Spleen (tissue), 11 donors: ENCODE results near the gene NIPA2. TPM values are rescaled to one million over a fixed set of nuclear protein-coding genes. Genes with fewer than 3 reads are reported as not detected.

Experiments
- DNase-seq: peaks from one replicate; pipeline ENCODE4 v3.0.0-alpha.2; 2020
- H3K27ac ChIP-seq, 8 donors: fragments of 200-600 bp; sonication (generic) in 7 of 8; 1 replicate in 4 of 8; 2 replicates in 4 of 8; pipeline versions ENCODE4 v1.5.0 to v1.8.0; 2016 to 2021; ENCODE audit warnings: inconsistent platforms in 4 of 8, mild to moderate bottlenecking in 4 of 8, moderate library complexity in 1 of 8
- H3K27me3 ChIP-seq, 7 donors: fragments of 200-600 bp; sonication (generic) in 6 of 7; replicated peaks in 1 of 7; 1 replicate in 4 of 7; 2 replicates in 3 of 7; pipeline versions ENCODE4 v1.5.0 to v1.8.0; 2016 to 2021; ENCODE audit warnings: inconsistent platforms in 3 of 7, mild to moderate bottlenecking in 1 of 7
- H3K36me3 ChIP-seq, 6 donors: fragments of 200-600 bp; sonication (generic) in 5 of 6; 1 replicate in 4 of 6; 2 replicates in 2 of 6; pipeline versions ENCODE4 v1.5.0 to v1.8.0; 2016 to 2021; ENCODE audit warnings: inconsistent platforms in 2 of 6
- H3K4me1 ChIP-seq, 6 donors: fragments of 200-600 bp; sonication (generic) in 5 of 6; 1 replicate in 3 of 6; 2 replicates in 3 of 6; pipeline versions ENCODE4 v1.5.0 to v1.8.0; 2016 to 2021; ENCODE audit warnings: inconsistent platforms in 3 of 6
- H3K4me3 ChIP-seq, 8 donors: fragments of 200-600 bp; sonication (generic) in 7 of 8; 1 replicate in 4 of 8; 2 replicates in 4 of 8; pipeline versions ENCODE4 v1.5.0 to v1.8.0; 2016 to 2021; ENCODE audit warnings: inconsistent platforms in 4 of 8, mild to moderate bottlenecking in 4 of 8, moderate library complexity in 2 of 8
- H3K9me3 ChIP-seq, 8 donors: fragments of 200-600 bp; sonication (generic) in 7 of 8; 1 replicate in 4 of 8; 2 replicates in 4 of 8; pipeline versions ENCODE4 v1.5.0 to v1.8.0; 2016 to 2021; ENCODE audit warnings: inconsistent platforms in 4 of 8
- POLR2A ChIP-seq, 3 donors: fragments of 450-650 bp; IDR thresholded peaks; one replicate each; pipeline ENCODE4 v1.5.1; 2017; ENCODE audit warnings: antibody characterized with exemption in 3 of 3, mild to moderate bottlenecking in 1 of 3
- POLR2AphosphoS5 ChIP-seq, 3 donors: sonication (generic); formaldehyde crosslinking; IDR thresholded peaks; one replicate each; pipeline ENCODE4 v1.5.1; 2017; ENCODE audit warnings: antibody characterized with exemption in 3 of 3
- WGBS, 5 donors: extraction: QIAGEN DNeasy Blood & Tissue Kit in 3 of 5; methylation state at CpG; one replicate each; pipeline versions ENCODE4 v1.1.5 to v1.1.7; 2013 to 2018; 5-methylcytosine and 5-hydroxymethylcytosine counted together
- intact Hi-C: fragments of 100-400 bp; cut with DNase I; formaldehyde crosslinking; loops from one replicate; pipeline ENCODE4 v1.15.0; 2023; ENCODE audit warnings: low total_unique reads
- polyA plus RNA-seq, 3 donors: library from polyadenylated mRNA; stranded (reverse); fragments of 200-250 nt; gene quantifications; one replicate each; pipeline ENCODE4 v1.2.1, GENCODE V29; 2013
- total RNA-seq, 7 donors: library from RNA; depleted of rRNA in 3 of 7; stranded (reverse); fragments of >200 nt in 3 of 7; fragmentation: NEBNext Ultra II Directional in 4 of 7; extraction: Animal tissue kit (Norgen Biotek cat#: 25700) in 4 of 7; gene quantifications; one replicate each; pipeline versions ENCODE4 v1.1.0 to v1.2.1, GENCODE V29; 2016 to 2021
- TF ChIP-seq, protein P1 (sequence below), 11 experiments: fragments of 200-600 bp in 7 of 11; fragments of 450-650 bp in 4 of 11; sonication (generic) in 4 of 11; IDR thresholded peaks in 8 of 11; conservative IDR thresholded peaks in 3 of 11; 1 replicate in 7 of 11; 2 replicates in 4 of 11; pipeline versions ENCODE4 v1.4.0 to v1.8.0; 2016 to 2021; ENCODE audit warnings: antibody characterized with exemption in 11 of 11, inconsistent platforms in 4 of 11, mild to moderate bottlenecking in 1 of 11
- donor health status: healthy with polysubstance abuse.
- donor health status: DM: no; HTN: no; CAD: no; lungs with moderate emphysema.
- donor health status: DM: no; HTN: no; CAD: no.
- donor health status: Bipolar disorder and iron deficiency.
- donor health status: healthy.
- donor health status: DM: no; HTN: no; CAD: no.
- donor health status: DM: yes; HTN: yes; CAD: no.

Gene NIPA2
- total and polyA plus RNA-seq, 10 donors, result 18.4 to 91.4 (median 52.8) TPM

DNA sequence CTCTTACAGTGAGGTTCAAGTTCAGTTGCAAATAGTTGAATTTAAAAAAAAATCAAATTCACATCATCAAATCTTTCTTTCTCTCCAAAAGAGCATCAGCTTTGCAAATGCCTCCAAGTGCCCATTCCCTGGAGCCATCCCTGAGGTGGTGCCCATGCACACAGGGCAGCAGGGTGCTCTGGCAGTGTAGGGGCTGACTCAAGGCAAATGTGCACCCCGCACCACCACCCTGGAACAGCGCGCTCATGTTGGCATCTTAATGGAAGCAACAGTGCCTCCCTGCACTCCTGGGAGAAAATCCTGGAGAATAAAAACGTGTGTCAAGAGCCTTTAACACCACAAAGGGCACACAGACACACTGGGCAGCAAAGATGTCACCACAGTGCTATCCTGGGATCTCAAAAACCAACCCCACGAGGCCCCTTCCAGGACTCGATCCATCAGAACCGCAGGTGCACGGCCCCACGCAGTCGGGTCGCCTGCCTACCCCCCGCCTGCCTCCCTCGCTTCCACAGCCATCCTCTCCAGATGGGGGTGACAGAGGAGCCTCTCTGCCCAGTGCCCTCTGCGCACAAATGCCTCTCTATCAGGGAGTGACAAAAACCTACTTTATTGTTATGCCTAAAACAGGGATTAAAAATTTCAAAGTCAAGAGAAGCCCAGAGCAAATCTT is 50.8 kb downstream of the NIPA2 start:
- H3K4me3 ChIP-seq, result no peak overlapping the region
- intact Hi-C loops, result loop anchor here (10.0 kb wide), 1 partner anchor 64 kb away; no protein-coding TSS in a partner anchor
- H3K9me3 ChIP-seq, result no peaks in the 10 kb centered on the region
- no peaks in the 10 kb centered on the region for H3K4me1 ChIP-seq
- no peaks in the 10 kb centered on the region for H3K27me3 ChIP-seq
- 91 to 97% (median 94%) methylated on average over 11 to 14 of the region's 14 CpGs for WGBS, 5 donors
- no peak for DNase-seq
- TF ChIP-seq, protein P1, sequence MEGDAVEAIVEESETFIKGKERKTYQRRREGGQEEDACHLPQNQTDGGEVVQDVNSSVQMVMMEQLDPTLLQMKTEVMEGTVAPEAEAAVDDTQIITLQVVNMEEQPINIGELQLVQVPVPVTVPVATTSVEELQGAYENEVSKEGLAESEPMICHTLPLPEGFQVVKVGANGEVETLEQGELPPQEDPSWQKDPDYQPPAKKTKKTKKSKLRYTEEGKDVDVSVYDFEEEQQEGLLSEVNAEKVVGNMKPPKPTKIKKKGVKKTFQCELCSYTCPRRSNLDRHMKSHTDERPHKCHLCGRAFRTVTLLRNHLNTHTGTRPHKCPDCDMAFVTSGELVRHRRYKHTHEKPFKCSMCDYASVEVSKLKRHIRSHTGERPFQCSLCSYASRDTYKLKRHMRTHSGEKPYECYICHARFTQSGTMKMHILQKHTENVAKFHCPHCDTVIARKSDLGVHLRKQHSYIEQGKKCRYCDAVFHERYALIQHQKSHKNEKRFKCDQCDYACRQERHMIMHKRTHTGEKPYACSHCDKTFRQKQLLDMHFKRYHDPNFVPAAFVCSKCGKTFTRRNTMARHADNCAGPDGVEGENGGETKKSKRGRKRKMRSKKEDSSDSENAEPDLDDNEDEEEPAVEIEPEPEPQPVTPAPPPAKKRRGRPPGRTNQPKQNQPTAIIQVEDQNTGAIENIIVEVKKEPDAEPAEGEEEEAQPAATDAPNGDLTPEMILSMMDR (IDR thresholded peaks at IDR 0.05 in 8 of 11, conservative IDR thresholded peaks at IDR 0.05 in 3 of 11), result no peak
- TF ChIP-seq POLR2AphosphoS5 (IDR thresholded peaks at IDR 0.05), result no peak
- TF ChIP-seq POLR2A (IDR thresholded peaks at IDR 0.05), result no peak
- H3K36me3 ChIP-seq, result peaks cover 0 to 79% (median 12%) of the 10 kb centered on the region in 6 donors
- H3K27ac ChIP-seq, result no peak overlapping the region

DNA sequence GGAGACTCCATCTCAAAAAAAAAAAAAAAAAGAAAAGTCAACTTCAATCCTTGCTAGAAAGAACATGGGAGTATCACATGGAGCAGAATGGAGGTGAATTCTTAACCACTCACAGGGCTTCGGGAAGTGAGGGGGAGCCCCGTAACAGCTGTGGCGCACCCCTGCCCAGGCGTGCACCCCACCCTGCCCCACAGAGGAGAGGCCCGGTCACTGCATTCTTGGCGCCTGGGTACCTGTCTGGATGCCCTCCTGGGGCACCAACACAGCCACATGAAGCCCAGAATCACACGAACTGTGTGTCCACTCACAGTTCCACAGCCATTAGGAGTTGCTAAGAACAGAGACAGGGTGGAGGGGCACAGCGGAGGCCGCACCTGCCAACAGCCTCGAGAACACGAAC is 51.8 kb downstream of the NIPA2 start:
- DNase-seq, result peak; percentile 32
- intact Hi-C loops, result no loop called here
- H3K9me3 ChIP-seq, result no peaks in the 10 kb centered on the region
- WGBS, 5 donors, result 91 to 100% (median 96%) methylated on average over 9 to 11 of the region's 11 CpGs
- no peaks in the 10 kb centered on the region for H3K4me1 ChIP-seq
- H3K27me3 ChIP-seq, result no peaks in the 10 kb centered on the region
- peaks cover 0 to 81% (median 12%) of the 10 kb centered on the region in 6 donors for H3K36me3 ChIP-seq
- no peak overlapping the region for H3K27ac ChIP-seq
- TF ChIP-seq, protein P1 (IDR thresholded peaks at IDR 0.05 in 8 of 11, conservative IDR thresholded peaks at IDR 0.05 in 3 of 11), result no peak
- TF ChIP-seq POLR2A (IDR thresholded peaks at IDR 0.05), result no peak
- TF ChIP-seq POLR2AphosphoS5 (IDR thresholded peaks at IDR 0.05), result no peak
- no peak overlapping the region for H3K4me3 ChIP-seq

DNA sequence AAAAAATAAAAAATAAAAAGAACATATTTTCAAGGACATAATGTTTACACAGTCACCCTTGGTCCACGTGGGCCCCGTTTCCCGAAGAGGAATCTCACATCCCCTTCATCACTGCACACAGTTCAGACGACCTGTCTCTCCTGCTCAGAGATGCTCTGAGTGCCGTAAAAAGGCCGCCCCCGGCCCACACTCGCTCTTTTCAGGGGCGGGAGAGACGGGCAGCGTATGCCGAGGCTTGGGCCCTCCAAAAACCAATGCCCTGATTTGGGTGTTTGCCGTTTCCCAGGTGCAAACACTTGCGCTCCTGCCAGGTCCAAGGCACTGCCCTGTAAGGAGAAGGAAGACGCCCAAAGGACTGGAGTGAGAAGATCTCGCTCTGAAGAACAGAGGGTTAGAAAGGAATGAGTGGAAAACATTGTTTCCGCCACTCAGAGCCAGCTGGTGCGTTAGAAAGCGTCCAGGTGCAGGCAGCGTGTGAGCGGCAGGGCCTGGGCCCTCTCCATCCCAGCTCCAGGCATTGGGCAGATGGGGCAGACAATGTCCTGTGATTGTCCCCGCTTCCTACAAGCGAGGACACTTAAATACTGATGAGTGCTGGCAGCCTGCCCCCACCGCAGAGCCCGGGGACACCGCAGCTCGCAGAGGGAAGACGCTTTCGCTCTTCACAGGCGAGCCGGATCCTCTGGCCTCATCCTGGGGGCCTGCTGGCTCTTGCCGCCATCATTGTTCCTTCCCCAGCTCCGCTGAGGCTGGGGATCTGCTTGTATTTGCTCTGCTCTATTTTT is 53.2 kb downstream of the NIPA2 start:
- no peaks in the 10 kb centered on the region for H3K4me1 ChIP-seq
- intact Hi-C loops, result no loop called here
- no peaks in the 10 kb centered on the region for H3K9me3 ChIP-seq
- DNase-seq, result peak; percentile 51
- 90 to 91% (median 90%) methylated on average over 33 of the region's 33 CpGs for WGBS, 5 donors
- no peak overlapping the region for H3K27ac ChIP-seq
- H3K36me3 ChIP-seq, result peaks cover 0 to 86% (median 12%) of the 10 kb centered on the region in 6 donors
- H3K27me3 ChIP-seq, result no peaks in the 10 kb centered on the region
- H3K4me3 ChIP-seq, result no peak overlapping the region
- TF ChIP-seq, protein P1 (IDR thresholded peaks at IDR 0.05 in 8 of 11, conservative IDR thresholded peaks at IDR 0.05 in 3 of 11), result no peak
- TF ChIP-seq POLR2AphosphoS5 (IDR thresholded peaks at IDR 0.05) (peak in 1 of 3 donors; percentile 32), POLR2A (IDR thresholded peaks at IDR 0.05) (no peak)

DNA sequence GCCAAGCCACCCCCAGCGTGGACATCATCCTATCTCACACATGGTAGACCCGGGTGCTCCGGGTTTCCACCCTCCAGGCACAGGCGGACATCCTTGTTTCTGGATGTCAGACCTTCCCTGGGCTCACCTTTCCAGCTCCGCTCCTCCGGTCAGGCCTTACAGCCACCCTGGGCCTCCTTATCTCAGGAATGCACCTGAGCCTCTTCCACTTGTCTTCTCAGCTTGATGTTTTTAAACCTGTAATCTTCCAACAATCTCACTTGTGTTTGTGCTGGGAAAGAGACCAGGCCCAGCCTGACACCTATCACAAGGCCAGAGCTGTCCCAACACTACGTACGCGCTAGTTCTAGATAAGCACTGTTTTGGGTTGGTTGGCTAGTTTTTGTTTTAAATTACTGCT is 53.9 kb downstream of the NIPA2 start:
- peak; percentile 22 for DNase-seq
- no peaks in the 10 kb centered on the region for H3K4me1 ChIP-seq
- peaks cover 0 to 86% (median 14%) of the 10 kb centered on the region in 6 donors for H3K36me3 ChIP-seq
- H3K9me3 ChIP-seq, result no peaks in the 10 kb centered on the region
- TF ChIP-seq, protein P1 (IDR thresholded peaks at IDR 0.05 in 8 of 11, conservative IDR thresholded peaks at IDR 0.05 in 3 of 11), result no peak
- TF ChIP-seq POLR2AphosphoS5 (IDR thresholded peaks at IDR 0.05) (no peak), POLR2A (IDR thresholded peaks at IDR 0.05) (no peak)
- WGBS, 5 donors, result 91 to 95% (median 91%) methylated on average over 9 of the region's 9 CpGs
- H3K27me3 ChIP-seq, result no peaks in the 10 kb centered on the region
- H3K27ac ChIP-seq, result no peak overlapping the region
- H3K4me3 ChIP-seq, result no peak overlapping the region
- intact Hi-C loops, result no loop called here
